GM12872 (cell line): ENCODE results near the gene RAP1GDS1.

Source experiments
- CTCF ChIP-seq: IDR thresholded peaks from 3 replicates; pipeline ENCODE4 v1.5.1; 2011; ENCODE audit warnings: low read depth, mild to moderate bottlenecking, low read length, moderate library complexity; ENCODE audit not compliant: insufficient read depth

Gene RAP1GDS1

DNA sequence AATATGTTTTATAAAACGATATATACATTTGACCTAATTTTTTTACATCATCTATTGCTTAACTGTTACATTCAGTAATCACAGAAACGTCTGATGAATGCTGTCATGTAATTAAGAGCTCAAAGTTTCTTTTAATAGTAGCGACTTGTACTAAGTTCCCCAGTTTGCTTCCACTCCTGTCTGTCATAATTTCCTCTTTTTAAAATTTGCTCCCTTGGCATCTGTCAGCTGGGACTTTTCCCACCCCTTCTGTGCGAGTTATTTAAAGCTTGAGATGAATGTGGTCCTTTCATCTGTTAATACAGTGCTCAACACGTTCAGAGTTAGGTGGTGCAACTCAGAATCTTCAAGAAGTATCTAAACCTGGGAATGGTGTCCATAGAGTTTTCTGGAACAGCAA lies 1.2 kb downstream of the RAP1GDS1 start:
- TF ChIP-seq CTCF, result no peak

DNA sequence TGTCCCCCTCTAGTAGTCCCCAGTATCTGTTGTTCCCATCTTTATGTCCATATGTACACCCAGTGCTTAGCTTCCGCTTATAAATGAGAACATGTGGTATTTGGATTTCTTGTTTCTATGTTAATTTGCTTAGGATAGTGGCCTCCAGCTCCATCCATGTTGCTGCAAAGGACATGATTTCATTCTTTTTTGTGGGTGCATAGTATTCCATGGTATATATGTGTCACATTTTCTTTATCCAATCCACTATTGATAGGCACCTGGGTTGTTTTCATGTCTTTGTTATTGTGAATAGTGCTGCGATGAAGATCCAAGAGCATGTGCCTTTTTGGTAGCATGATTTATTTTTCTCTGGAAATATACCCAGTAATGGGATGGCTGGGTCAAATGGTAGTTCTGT lies 6.3 kb downstream of the RAP1GDS1 start:
- no peak for TF ChIP-seq CTCF

DNA sequence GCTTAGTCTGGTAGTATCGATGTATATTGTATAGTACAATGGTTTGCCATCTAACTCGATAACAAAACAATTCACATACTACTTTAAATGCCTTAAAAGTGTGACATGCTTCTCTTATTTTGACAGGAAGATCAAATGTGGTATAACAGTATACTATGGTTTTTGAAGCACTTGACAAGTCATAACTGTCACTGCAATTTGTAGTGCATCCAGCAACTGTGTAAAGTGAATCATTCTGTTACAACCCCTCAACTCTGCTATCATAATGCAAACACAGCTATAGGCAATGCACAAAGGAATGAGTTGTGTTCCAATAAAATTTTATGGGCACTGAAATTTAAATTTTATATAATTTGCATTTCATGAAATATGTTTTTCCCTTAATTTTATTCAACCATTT lies 14.0 kb downstream of the RAP1GDS1 start:
- no peak for TF ChIP-seq CTCF

DNA sequence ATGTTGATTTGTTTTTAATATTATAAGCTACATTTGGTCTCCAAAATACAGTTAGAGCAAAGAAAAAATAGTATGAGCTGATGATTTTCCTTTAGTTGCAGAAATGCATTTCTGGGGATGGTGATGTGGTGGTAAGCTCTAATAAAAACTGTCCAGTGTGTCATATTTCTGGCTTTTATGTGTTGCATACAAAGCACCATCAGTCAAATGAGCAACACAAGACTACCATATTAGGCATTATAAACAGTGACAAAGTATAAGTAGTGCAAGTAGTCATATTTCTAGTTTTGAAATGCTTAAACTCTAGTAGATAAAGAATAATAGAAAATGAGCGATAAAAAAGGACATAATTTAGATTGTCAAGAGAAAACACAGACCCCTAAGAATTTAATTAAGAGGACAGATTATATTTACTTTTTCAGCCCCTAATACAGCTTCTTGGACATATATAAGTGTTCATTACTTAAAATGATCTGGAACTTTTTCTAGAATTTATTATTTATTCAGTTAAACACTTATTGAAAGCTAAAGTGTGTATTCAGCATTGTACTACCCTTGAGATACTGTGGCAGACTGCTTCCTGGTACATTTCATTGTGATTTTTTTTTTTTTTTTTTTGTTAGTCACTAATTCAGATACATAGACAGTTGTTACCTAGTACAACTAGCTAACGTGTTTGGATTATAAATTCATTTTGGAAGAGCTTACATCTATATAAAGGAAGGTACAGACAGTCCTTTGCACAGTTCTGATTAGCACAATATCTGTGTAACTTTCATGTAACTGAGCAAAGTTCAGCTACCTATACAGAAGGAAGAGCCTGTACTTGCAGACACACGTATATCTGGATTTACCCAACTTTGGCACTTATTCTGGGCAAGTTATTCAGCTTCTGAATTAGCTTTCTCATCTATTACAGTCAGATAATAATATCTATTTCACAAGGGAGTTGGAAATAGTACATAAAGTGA lies 22.3 kb downstream of the RAP1GDS1 start:
- no peak for TF ChIP-seq CTCF

DNA sequence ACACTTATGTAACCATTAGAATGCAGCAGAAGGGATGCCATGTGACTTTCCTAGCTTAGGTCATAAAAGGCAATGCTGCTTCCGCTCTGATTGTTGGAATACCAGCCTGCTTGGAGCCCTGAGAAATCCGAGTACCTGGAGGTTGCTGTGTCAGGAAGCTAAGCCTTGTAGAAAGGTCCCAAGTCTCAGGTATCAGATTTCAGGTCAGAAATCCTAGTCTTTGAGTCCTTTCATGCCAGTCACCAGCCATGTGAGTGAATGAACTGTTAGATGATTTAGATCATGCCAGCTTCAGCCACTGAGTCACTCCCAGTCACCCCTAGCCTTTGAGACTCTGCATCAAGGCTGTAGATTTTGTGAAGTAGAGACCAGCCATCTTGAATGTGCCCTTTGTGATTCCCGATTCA lies 23.5 kb downstream of the RAP1GDS1 start:
- no peak for TF ChIP-seq CTCF

GRCh38 chr4:98285676-98286075 lies 24.5 kb downstream of the RAP1GDS1 start:
- no peak for TF ChIP-seq CTCF

- no peak for TF ChIP-seq CTCF
Observed at GRCh38 chr4:98287328-98287727, 26.1 kb downstream of the RAP1GDS1 start.
